PC-9 (cell line): ENCODE measurements around the gene GRIN2B. TPM values are rescaled to one million over a fixed set of nuclear protein-coding genes. Genes with fewer than 3 reads are reported as not detected.

Experiments
- BruUV-seq: library from RNA; stranded (reverse); fragments of 400-500 nt; replicated peaks from 2 replicates; lab custom pipeline; 2021; lab: Mats Ljungman, UMichigan
- CTCF ChIA-PET: fragments of 300-600 bp; sonication (Branson Sonifier 250); formaldehyde crosslinking; loops from one replicate; lab custom pipeline; 2022; ENCODE audit warnings: antibody characterized with exemption; lab: Charles Lee
- POLR2A ChIA-PET: fragments of 300-600 bp; sonication (Branson Sonifier 250); formaldehyde crosslinking; loops from one replicate; lab custom pipeline; 2022; ENCODE audit warnings: antibody characterized with exemption; ENCODE audit not compliant: unreplicated experiment; lab: Charles Lee
- DNase-seq, 2 experiments: peaks; one replicate each; pipeline versions ENCODE4 v3.0.0 to v3.0.0-alpha.2; 2015 to 2022; ENCODE audit warnings: mixed read lengths in 1 of 2
- H2AFZ ChIP-seq: fragments of 200-600 bp; sonication (generic); 2 replicates; pipeline ENCODE4 v1.8.1; 2017; ENCODE audit warnings: antibody characterized with exemption
- H3F3A ChIP-seq: fragments of 200-600 bp; sonication (generic); 2 replicates; pipeline ENCODE4 v1.8.1; 2017; ENCODE audit warnings: antibody characterized with exemption, mild to moderate bottlenecking, low read depth; ENCODE audit not compliant: insufficient read depth
- H3K27ac ChIP-seq: fragments of 200-600 bp; sonication (generic); 2 replicates; pipeline ENCODE4 v1.6.1; 2016; ENCODE audit warnings: mixed run types
- H3K27me3 ChIP-seq: fragments of 200-600 bp; sonication (generic); 2 replicates; pipeline ENCODE4 v1.6.1; 2016; ENCODE audit warnings: low read depth, mixed run types; ENCODE audit not compliant: insufficient read depth
- H3K36me3 ChIP-seq: fragments of 200-600 bp; sonication (generic); 2 replicates; pipeline ENCODE4 v1.6.1; 2016; ENCODE audit warnings: low read depth, mixed run types
- H3K4me1 ChIP-seq: fragments of 200-600 bp; sonication (generic); replicated peaks from 2 replicates; pipeline ENCODE4 v1.6.1; 2016; ENCODE audit warnings: mixed run types; ENCODE audit not compliant: insufficient read depth
- H3K4me2 ChIP-seq: fragments of 200-600 bp; sonication (generic); 2 replicates; pipeline ENCODE4 v1.6.1; 2017; ENCODE audit warnings: mixed run types
- H3K4me3 ChIP-seq: fragments of 200-600 bp; sonication (generic); 2 replicates; pipeline ENCODE4 v1.6.1; 2016; ENCODE audit warnings: mixed run types
- H3K79me2 ChIP-seq: fragments of 200-600 bp; sonication (generic); 2 replicates; pipeline ENCODE4 v1.6.1; 2017; ENCODE audit warnings: low read depth, mixed run types
- H3K9me2 ChIP-seq: fragments of 200-600 bp; sonication (generic); 2 replicates; pipeline ENCODE4 v1.8.1; 2017; ENCODE audit warnings: mild to moderate bottlenecking; ENCODE audit not compliant: insufficient read depth
- H3K9me3 ChIP-seq: fragments of 200-600 bp; sonication (generic); 2 replicates; pipeline ENCODE4 v1.8.1; 2016; ENCODE audit warnings: low read depth; ENCODE audit not compliant: insufficient read depth
- H4K20me1 ChIP-seq: fragments of 200-600 bp; sonication (generic); 2 replicates; pipeline ENCODE4 v1.8.1; 2017; ENCODE audit not compliant: insufficient read depth
- CTCF ChIP-seq: fragments of 200-600 bp; sonication (generic); conservative IDR thresholded peaks from 2 replicates; pipeline ENCODE4 v1.6.1; 2017; ENCODE audit warnings: mixed run types, antibody characterized with exemption, mild to moderate bottlenecking, moderate library complexity
- EZH2 ChIP-seq: fragments of 200-600 bp; sonication (generic); IDR thresholded peaks from 2 replicates; pipeline ENCODE4 v1.8.0; 2017; ENCODE audit warnings: antibody characterized with exemption, low read depth
- intact Hi-C: fragments of 100-400 bp; cut with micrococcal nuclease; formaldehyde crosslinking; loops from one replicate; pipeline ENCODE4 v1.10.0; 2022; ENCODE audit not compliant: unreplicated experiment
- total RNA-seq: library from RNA; stranded (reverse); gene quantifications from 2 replicates; pipeline ENCODE4 v1.2.3, GENCODE V29; 2021

GRIN2B gene
- total RNA-seq, 1 experiment from 2014 or later: not detected

GRCh38 chr12:14018080-14018479 is 36.7 kb upstream of the GRIN2B start:
- H3K27me3 ChIP-seq: no peaks in the 10 kb centered on the region
- no peak overlapping the region for H3K4me3 ChIP-seq
- no peaks in the 10 kb centered on the region for H3K9me2 ChIP-seq
- TF ChIP-seq EZH2 (no peak), CTCF (no peak)
- POLR2A ChIA-PET: interaction anchor here (0.7 kb wide), 1 partner anchor 331 kb away, joined by 3 read pairs; no protein-coding TSS in a partner anchor
- H3K27ac ChIP-seq: no peak overlapping the region
- intact Hi-C loops: no loop called here
- H3K79me2 ChIP-seq: no peaks in the 10 kb centered on the region
- no peak overlapping the region for H3K4me2 ChIP-seq
- H3K9me3 ChIP-seq: no peaks in the 10 kb centered on the region; the same call in 1 of the 2 replicates
- H3F3A ChIP-seq: no peaks in the 10 kb centered on the region
- H2AFZ ChIP-seq: no peak overlapping the region
- BruUV-seq: no TSS peak
- CTCF ChIA-PET: no interaction called here
- DNase-seq: no peak
- H4K20me1 ChIP-seq: no peaks in the 10 kb centered on the region
- no peaks in the 10 kb centered on the region for H3K36me3 ChIP-seq
- H3K4me1 ChIP-seq: no peaks in the 10 kb centered on the region

- no TSS peak for BruUV-seq
- ChIA-PET POLR2A (no interaction called here), CTCF (no interaction called here)
- no peak for TF ChIP-seq EZH2
- no peak for TF ChIP-seq CTCF
- Histone ChIP-seq H3K4me2 (no peak overlapping the region), H4K20me1 (no peaks in the 10 kb centered on the region), H3F3A (no peaks in the 10 kb centered on the region), H3K36me3 (no peaks in the 10 kb centered on the region), H3K4me1 (no peaks in the 10 kb centered on the region), H3K4me3 (no peak overlapping the region), H3K27ac (no peak overlapping the region), H2AFZ (no peak overlapping the region), H3K9me2 (no peaks in the 10 kb centered on the region), H3K9me3 (peaks cover 4% of the 10 kb centered on the region; the same call in 1 of the 2 replicates), H3K27me3 (no peaks in the 10 kb centered on the region; the same call in 1 of the 2 replicates), H3K79me2 (no peaks in the 10 kb centered on the region)
- DNase-seq: no peak
- intact Hi-C loops: no loop called here
Measured at GRCh38 chr12:14010989-14011388, 29.6 kb upstream of the GRIN2B start.

GRCh38 chr12:14007639-14008038 is 26.2 kb upstream of the GRIN2B start:
- Histone ChIP-seq H3K27ac (no peak overlapping the region), H3K79me2 (no peaks in the 10 kb centered on the region), H3K36me3 (no peaks in the 10 kb centered on the region), H4K20me1 (no peaks in the 10 kb centered on the region), H3K4me2 (no peak overlapping the region), H3K4me1 (no peaks in the 10 kb centered on the region), H3K4me3 (no peak overlapping the region), H2AFZ (no peak overlapping the region), H3K9me3 (peaks cover under 1% of the 10 kb centered on the region; the same call in 1 of the 2 replicates), H3K27me3 (peaks cover 7% of the 10 kb centered on the region; the same call in 1 of the 2 replicates), H3K9me2 (no peaks in the 10 kb centered on the region), H3F3A (no peaks in the 10 kb centered on the region)
- POLR2A ChIA-PET: no interaction called here
- TF ChIP-seq CTCF (no peak), EZH2 (no peak)
- no peak for DNase-seq
- CTCF ChIA-PET: interaction anchor here (0.6 kb wide), 1 partner anchor 241 kb away, joined by 3 read pairs; no protein-coding TSS in a partner anchor
- intact Hi-C loops: no loop called here
- BruUV-seq: no TSS peak
